ENCODE data around the gene SDR39U1. TPM values are rescaled to one million over a fixed set of nuclear protein-coding genes. Genes with fewer than 3 reads are reported as not detected.
A peak's percentile ranks its signal among the peaks of the same experiment; 100 is the strongest.
"Not testable (repeated sequence)": the region's sequence is repeated elsewhere in the genome, so short reads cannot be mapped to it uniquely, and the experiment has no call there.

SDR39U1 gene, protein sequence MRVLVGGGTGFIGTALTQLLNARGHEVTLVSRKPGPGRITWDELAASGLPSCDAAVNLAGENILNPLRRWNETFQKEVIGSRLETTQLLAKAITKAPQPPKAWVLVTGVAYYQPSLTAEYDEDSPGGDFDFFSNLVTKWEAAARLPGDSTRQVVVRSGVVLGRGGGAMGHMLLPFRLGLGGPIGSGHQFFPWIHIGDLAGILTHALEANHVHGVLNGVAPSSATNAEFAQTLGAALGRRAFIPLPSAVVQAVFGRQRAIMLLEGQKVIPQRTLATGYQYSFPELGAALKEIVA
- total RNA-seq, result 27.4 and 36.9 TPM in 2 replicates

DNA sequence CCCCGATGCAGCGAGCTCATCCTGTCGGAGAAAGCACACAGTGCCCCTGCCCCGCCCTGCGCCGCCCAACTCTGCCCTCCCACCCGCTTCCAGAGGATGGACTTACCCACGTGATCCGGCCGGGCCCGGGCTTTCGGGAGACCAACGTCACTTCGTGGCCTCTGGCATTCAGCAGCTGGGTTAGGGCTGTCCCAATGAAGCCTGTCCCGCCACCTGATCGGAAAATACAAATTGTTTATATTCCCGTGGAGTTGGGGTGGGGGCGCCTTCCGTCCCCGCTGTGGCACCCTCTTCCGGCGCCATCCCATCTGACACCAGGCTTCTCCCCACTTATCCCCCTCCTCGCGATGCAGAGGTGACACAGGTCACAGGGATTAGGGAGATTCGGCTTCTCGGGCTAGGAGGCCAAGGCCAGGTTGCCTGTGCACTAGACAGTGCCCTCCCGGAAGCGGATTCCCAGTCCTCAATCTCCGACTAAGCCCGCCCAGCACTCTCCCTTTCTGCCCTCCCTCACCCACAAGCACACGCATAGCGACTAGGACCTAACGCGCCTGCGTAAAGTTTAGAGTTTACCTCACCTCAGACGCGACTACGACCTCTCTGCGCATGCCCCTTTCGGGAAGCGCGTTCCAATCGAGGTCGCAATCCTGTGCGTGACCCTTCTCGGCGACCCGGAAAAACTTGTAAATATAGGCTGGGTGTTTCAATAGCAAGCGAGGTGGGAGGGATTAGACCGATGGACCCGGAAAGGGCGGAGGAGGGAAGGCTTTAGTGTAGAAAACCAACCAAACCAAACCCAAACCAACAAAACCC is at the start of gene SDR39U1:
TSS of gene SDR39U1 (minus strand) at position 537 of the 813 bp plus-strand sequence. CDS start at position 530, 7 bp downstream.
- DNase-seq (ENCODE audit: low read depth), result peak; percentile 89
- TF ChIP-seq, protein P1, sequence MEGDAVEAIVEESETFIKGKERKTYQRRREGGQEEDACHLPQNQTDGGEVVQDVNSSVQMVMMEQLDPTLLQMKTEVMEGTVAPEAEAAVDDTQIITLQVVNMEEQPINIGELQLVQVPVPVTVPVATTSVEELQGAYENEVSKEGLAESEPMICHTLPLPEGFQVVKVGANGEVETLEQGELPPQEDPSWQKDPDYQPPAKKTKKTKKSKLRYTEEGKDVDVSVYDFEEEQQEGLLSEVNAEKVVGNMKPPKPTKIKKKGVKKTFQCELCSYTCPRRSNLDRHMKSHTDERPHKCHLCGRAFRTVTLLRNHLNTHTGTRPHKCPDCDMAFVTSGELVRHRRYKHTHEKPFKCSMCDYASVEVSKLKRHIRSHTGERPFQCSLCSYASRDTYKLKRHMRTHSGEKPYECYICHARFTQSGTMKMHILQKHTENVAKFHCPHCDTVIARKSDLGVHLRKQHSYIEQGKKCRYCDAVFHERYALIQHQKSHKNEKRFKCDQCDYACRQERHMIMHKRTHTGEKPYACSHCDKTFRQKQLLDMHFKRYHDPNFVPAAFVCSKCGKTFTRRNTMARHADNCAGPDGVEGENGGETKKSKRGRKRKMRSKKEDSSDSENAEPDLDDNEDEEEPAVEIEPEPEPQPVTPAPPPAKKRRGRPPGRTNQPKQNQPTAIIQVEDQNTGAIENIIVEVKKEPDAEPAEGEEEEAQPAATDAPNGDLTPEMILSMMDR (conservative IDR thresholded peaks at IDR 0.05; ENCODE audit: low read depth, low read length), result peak; percentile 3
- H3K4me3 ChIP-seq (ENCODE audit: low read depth, low read length), result peak within 1 kb of the TSS; percentile 70

- H3K4me3 ChIP-seq (ENCODE audit: low read depth, low read length); DNase-seq (ENCODE audit: low read depth): not testable (repeated sequence)
Observed at GRCh38 chr14:24491586-24492408, 49.2 kb upstream of the SDR39U1 start.

DNA sequence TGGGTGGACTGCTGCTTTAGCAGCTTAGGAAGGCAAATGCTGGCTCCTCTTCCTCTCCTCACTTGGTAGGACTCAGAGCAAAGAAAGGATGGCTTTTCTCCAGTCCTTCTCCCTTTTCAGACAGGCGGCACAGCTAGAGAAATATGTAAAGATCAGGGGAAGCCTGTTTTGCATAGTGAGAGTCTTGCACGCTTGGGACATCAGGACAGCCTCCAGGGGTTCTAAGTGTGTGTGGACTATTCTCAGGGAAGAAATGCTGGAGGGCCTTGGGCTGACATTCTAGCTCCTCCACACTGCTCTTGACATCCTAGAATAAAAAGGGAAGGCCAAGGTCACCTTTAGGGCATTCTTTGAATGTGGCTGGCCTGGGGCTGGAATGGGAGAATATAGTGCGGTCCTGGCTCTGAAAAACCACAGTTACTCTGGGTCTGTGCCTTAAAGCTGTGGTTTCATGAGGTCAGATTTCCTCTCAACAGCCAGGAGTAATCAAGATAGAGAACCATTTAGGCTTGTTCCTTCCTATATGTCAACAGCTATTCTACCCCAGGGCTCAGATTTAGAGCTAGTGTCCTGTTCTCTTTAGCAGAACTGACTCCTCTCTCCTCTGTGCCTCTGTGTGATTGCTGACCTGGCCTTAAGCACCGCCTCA is 41.2 kb upstream of the SDR39U1 start:
- TF ChIP-seq, protein P1 (conservative IDR thresholded peaks at IDR 0.05; ENCODE audit: low read depth, low read length), result no peak
- H3K4me3 ChIP-seq (ENCODE audit: low read depth, low read length), result no peak overlapping the region
- no peak for DNase-seq (ENCODE audit: low read depth)

GRCh38 chr14:24482699-24483303 is 40.2 kb upstream of the SDR39U1 start:
- not testable (repeated sequence) for H3K4me3 ChIP-seq (ENCODE audit: low read depth, low read length); DNase-seq (ENCODE audit: low read depth)

- no peak for DNase-seq (ENCODE audit: low read depth)
- TF ChIP-seq, protein P1 (conservative IDR thresholded peaks at IDR 0.05; ENCODE audit: low read depth, low read length), result peak; percentile 72
- no peak overlapping the region for H3K4me3 ChIP-seq (ENCODE audit: low read depth, low read length)
Observed at GRCh38 chr14:24481622-24482324, 39.2 kb upstream of the SDR39U1 start.

DNA sequence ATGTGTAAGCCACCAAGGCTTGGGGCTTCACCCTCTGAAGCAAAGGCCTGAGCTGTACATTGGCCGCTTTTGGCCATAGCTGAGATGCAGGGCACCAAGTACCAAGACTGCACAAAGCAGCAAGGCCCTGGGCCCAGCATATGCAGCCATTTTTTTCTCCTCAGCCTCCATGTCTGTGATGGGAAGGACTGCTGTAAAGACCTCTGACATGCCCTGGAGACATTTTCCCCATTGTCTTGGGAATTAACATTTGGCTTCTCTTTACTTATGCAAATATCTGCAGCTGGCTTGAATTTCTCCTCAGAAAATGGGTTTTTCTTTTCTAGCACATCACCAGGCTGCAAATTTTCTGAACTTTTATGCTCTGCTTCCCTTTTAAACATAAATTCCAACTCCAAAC is 37.4 kb upstream of the SDR39U1 start:
- H3K4me3 ChIP-seq (ENCODE audit: low read depth, low read length); DNase-seq (ENCODE audit: low read depth): not testable (repeated sequence)

DNA sequence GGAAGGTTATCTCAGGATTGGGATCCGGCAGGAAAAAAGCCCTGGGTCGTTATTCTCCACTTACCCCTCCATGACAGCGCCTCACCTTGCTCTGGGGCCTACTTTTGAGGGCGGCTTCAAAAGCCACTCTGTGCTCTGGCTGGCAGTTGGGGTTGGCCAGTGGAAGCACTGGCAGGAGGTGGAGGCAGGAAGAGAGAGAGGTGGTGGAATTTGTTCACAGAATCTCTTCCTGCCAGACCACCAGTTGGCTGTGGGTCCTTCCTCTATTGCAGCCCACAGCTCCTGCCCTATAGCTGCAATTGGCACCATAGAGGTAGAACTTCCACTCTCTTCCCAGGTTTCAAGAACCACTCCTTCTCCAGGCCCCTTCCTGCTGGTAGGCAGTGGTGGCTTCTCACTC is 32.7 kb upstream of the SDR39U1 start:
- TF ChIP-seq, protein P1 (conservative IDR thresholded peaks at IDR 0.05; ENCODE audit: low read depth, low read length), result no peak
- H3K4me3 ChIP-seq (ENCODE audit: low read depth, low read length), result no peak overlapping the region
- no peak for DNase-seq (ENCODE audit: low read depth)

Measured in epithelial cell of proximal tubule (primary cell).